NCI-H2081 (cell line): ENCODE data around the gene TMEM191C.
"Not testable (repeated sequence)": the region's sequence is repeated elsewhere in the genome, so short reads cannot be mapped to it uniquely, and the experiment has no call there.

Experiments used
- DNase-seq, 2 experiments: peaks; one replicate each; lab custom pipeline; 2025; lab: John Stamatoyannopoulos, UW

The TMEM191C gene

GRCh38 chr22:21446128-21446826 lies 20.9 kb upstream of the TMEM191C start:
- no peak for DNase-seq

- DNase-seq = no peak
Observed at GRCh38 chr22:21446827-21447690, 20.1 kb upstream of the TMEM191C start.

- no peak for DNase-seq
Observed at GRCh38 chr22:21447694-21448402, 19.3 kb upstream of the TMEM191C start.

- DNase-seq = no peak
Observed at GRCh38 chr22:21448627-21449416, 18.4 kb upstream of the TMEM191C start.

- DNase-seq = no peak
Observed at GRCh38 chr22:21449531-21450319, 17.5 kb upstream of the TMEM191C start.

- DNase-seq = no peak
Observed at GRCh38 chr22:21450320-21450831, 16.8 kb upstream of the TMEM191C start.

GRCh38 chr22:21450858-21451353 lies 16.3 kb upstream of the TMEM191C start:
- DNase-seq = no peak

- no peak for DNase-seq
Observed at GRCh38 chr22:21451545-21452520, 15.4 kb upstream of the TMEM191C start.

- DNase-seq = not testable (repeated sequence)
Observed at GRCh38 chr22:21452666-21453065, 14.5 kb upstream of the TMEM191C start.

GRCh38 chr22:21454998-21455333 lies 12.2 kb upstream of the TMEM191C start:
- DNase-seq = not testable (repeated sequence)

GRCh38 chr22:21455334-21456089 lies 11.7 kb upstream of the TMEM191C start:
- no peak for DNase-seq

- DNase-seq = no peak
Observed at GRCh38 chr22:21457023-21457787, 10.0 kb upstream of the TMEM191C start.

- DNase-seq = not testable (repeated sequence)
Observed at GRCh38 chr22:21462672-21463071, 4.5 kb upstream of the TMEM191C start.

- not testable (repeated sequence) for DNase-seq
Observed at GRCh38 chr22:21468194-21469096, 1.3 kb downstream of the TMEM191C start.

- not testable (repeated sequence) for DNase-seq
Observed at GRCh38 chr22:21469097-21469994, 2.2 kb downstream of the TMEM191C start.

- not testable (repeated sequence) for DNase-seq
Observed at GRCh38 chr22:21472984-21473383, 5.8 kb downstream of the TMEM191C start.
